Natural killer cell (primary cell): ENCODE measurements around the gene FASTK. TPM values are rescaled to one million over a fixed set of nuclear protein-coding genes. Genes with fewer than 3 reads are reported as not detected.
A peak's percentile ranks its signal among the peaks of the same experiment; 100 is the strongest.

Experiments used
- ATAC-seq, 3 donors: fragments of 150-1000 bp in 2 of 3; fragments of 200-7000 bp in 1 of 3; cut with Tn5 transposase; 1 replicate in 1 of 3; 2 replicates in 2 of 3; pipeline ENCODE4 v1.10.0; 2021; ENCODE audit warnings: mild to moderate bottlenecking in 2 of 3, moderate library complexity in 2 of 3
- DNase-seq, 2 donors: peaks; one replicate each; pipeline versions ENCODE4 v3.0.0 to v3.0.0-alpha.2; 2013 to 2021; ENCODE audit warnings: mixed read lengths in 1 of 2
- H3K27ac ChIP-seq: one replicate; pipeline ENCODE4 v1.5.1; 2013; ENCODE audit warnings: mild to moderate bottlenecking, low read length
- H3K27me3 ChIP-seq: one replicate; pipeline ENCODE4 v1.6.1; 2013; ENCODE audit warnings: low read length; ENCODE audit not compliant: control insufficient read depth, insufficient read depth
- H3K36me3 ChIP-seq: one replicate; pipeline ENCODE4 v1.6.1; 2013; ENCODE audit warnings: low read length; ENCODE audit not compliant: control insufficient read depth, insufficient read depth
- H3K4me1 ChIP-seq: one replicate; pipeline ENCODE4 v1.6.1; 2013; ENCODE audit warnings: low read length; ENCODE audit not compliant: control insufficient read depth, insufficient read depth
- H3K4me3 ChIP-seq: one replicate; pipeline ENCODE4 v1.5.1; 2013; ENCODE audit warnings: low read length
- H3K9me3 ChIP-seq: one replicate; pipeline ENCODE4 v1.6.1; 2013; ENCODE audit warnings: low read length; ENCODE audit not compliant: control insufficient read depth, insufficient read depth
- H3K27ac Mint-ChIP-seq, 2 donors: one replicate each; pipeline ENCODE4 v1.8.0; 2022; ENCODE audit warnings: mild to moderate bottlenecking in 2 of 2, mixed read lengths in 2 of 2, moderate library complexity in 1 of 2
- H3K27me3 Mint-ChIP-seq, 2 donors: one replicate each; pipeline ENCODE4 v1.8.0; 2022; ENCODE audit warnings: low read depth in 2 of 2, mixed read lengths in 2 of 2
- H3K36me3 Mint-ChIP-seq: one replicate; pipeline ENCODE4 v1.8.0; 2022; ENCODE audit warnings: mixed read lengths
- H3K4me1 Mint-ChIP-seq, 2 donors: one replicate each; pipeline ENCODE4 v1.8.0; 2022; ENCODE audit warnings: mixed read lengths in 2 of 2
- H3K4me3 Mint-ChIP-seq: one replicate; pipeline ENCODE4 v1.8.0; 2022; ENCODE audit warnings: mild to moderate bottlenecking, moderate library complexity, mixed read lengths
- H3K9me3 Mint-ChIP-seq, 2 donors: one replicate each; pipeline ENCODE4 v1.8.0; 2022; ENCODE audit warnings: mixed read lengths in 2 of 2
- CTCF ChIP-seq: fragments of 200-600 bp; IDR thresholded peaks from one replicate; pipeline ENCODE4 v1.8.0; 2022; ENCODE audit warnings: antibody characterized with exemption
- WGBS: methylation state at CpG from one replicate; pipeline ENCODE4 v1.1.7; 2013; ENCODE audit warnings: missing lambda C conversion rate; ENCODE audit not compliant: insufficient coverage; 5-methylcytosine and 5-hydroxymethylcytosine counted together
- intact Hi-C: fragments of 100-400 bp; cut with micrococcal nuclease; formaldehyde crosslinking; loops from one replicate; pipeline ENCODE4 v1.14.2; 2022
- total RNA-seq, 4 donors: library from RNA; stranded (reverse); fragments of 120-200 nt in 1 of 4; gene quantifications; one replicate each; pipeline versions ENCODE4 v1.2.3 to v1.2.4, GENCODE V29; 2013 to 2022

FASTK gene
- total RNA-seq, 3 donors from 2014 or later (not counting 1 experiment from before 2014, with no cell fraction given): 72.8 to 89.4 (median 85.2) TPM

GRCh38 chr7:151124481-151124880 is 43.9 kb upstream of the FASTK start:
- no peaks in the 10 kb centered on the region for H3K27me3 Mint-ChIP-seq
- DNase-seq (no peak), ATAC-seq (no peak)
- no peaks in the 10 kb centered on the region for H3K27me3 ChIP-seq
- no peak for TF ChIP-seq CTCF
- no peak overlapping the region for H3K4me3 ChIP-seq
- intact Hi-C loops: loop anchor here (1.0 to 2.0 kb wide), 3 partner anchors 48 to 178 kb away; no protein-coding TSS in a partner anchor
- H3K27ac Mint-ChIP-seq: no peak overlapping the region
- WGBS: 92% methylated on average over 7 of the region's 7 CpGs
- no peaks in the 10 kb centered on the region for H3K4me1 ChIP-seq
- no peaks in the 10 kb centered on the region for H3K36me3 Mint-ChIP-seq
- H3K9me3 Mint-ChIP-seq: no peaks in the 10 kb centered on the region
- H3K9me3 ChIP-seq: no peaks in the 10 kb centered on the region
- H3K4me3 Mint-ChIP-seq: no peak overlapping the region
- H3K36me3 ChIP-seq: peaks cover 9% of the 10 kb centered on the region
- peaks cover 0 to 6% of the 10 kb centered on the region in 2 donors for H3K4me1 Mint-ChIP-seq
- no peak overlapping the region for H3K27ac ChIP-seq

- WGBS: 57% methylated on average over 24 of the region's 24 CpGs
- H3K36me3 ChIP-seq: peaks cover 10% of the 10 kb centered on the region
- no peak overlapping the region for H3K4me3 Mint-ChIP-seq
- peak; percentile 93 for TF ChIP-seq CTCF
- H3K27me3 Mint-ChIP-seq: no peaks in the 10 kb centered on the region
- intact Hi-C loops: loop anchor here (1.0 to 2.0 kb wide), 3 partner anchors 48 to 179 kb away; no protein-coding TSS in a partner anchor
- ATAC-seq: peak; percentile 87 to 99 (median 98)
- H3K27ac Mint-ChIP-seq: no peak overlapping the region
- no peaks in the 10 kb centered on the region for H3K4me1 ChIP-seq
- DNase-seq: peak; percentile 78 to 93
- H3K4me3 ChIP-seq: no peak overlapping the region
- H3K27me3 ChIP-seq: no peaks in the 10 kb centered on the region
- H3K36me3 Mint-ChIP-seq: no peaks in the 10 kb centered on the region
- H3K4me1 Mint-ChIP-seq: peaks cover 0 to 6% of the 10 kb centered on the region in 2 donors
- no peaks in the 10 kb centered on the region for H3K9me3 ChIP-seq
- no peaks in the 10 kb centered on the region for H3K9me3 Mint-ChIP-seq
- H3K27ac ChIP-seq: no peak overlapping the region
These were observed 43.3 kb upstream of the FASTK start for GRCh38 chr7:151123822-151124464.

- TF ChIP-seq CTCF: no peak
- Mint-ChIP-seq H3K9me3 (no peaks in the 10 kb centered on the region), H3K4me1 (peaks cover 0 to 6% of the 10 kb centered on the region in 2 donors), H3K36me3 (no peaks in the 10 kb centered on the region), H3K27ac (no peak overlapping the region), H3K4me3 (no peak overlapping the region), H3K27me3 (no peaks in the 10 kb centered on the region)
- 91% methylated on average over 50 of the region's 50 CpGs for WGBS
- intact Hi-C loops: no loop called here
- no peak overlapping the region for H3K27ac ChIP-seq
- DNase-seq (no peak), ATAC-seq (no peak)
- H3K36me3 ChIP-seq: peaks cover 12% of the 10 kb centered on the region
- H3K9me3 ChIP-seq: no peaks in the 10 kb centered on the region
- H3K4me1 ChIP-seq: no peaks in the 10 kb centered on the region
- H3K27me3 ChIP-seq: no peaks in the 10 kb centered on the region
- no peak overlapping the region for H3K4me3 ChIP-seq
These were observed 42.7 kb upstream of the FASTK start for GRCh38 chr7:151123158-151123821.
